A673 (cell line): ENCODE data around the gene TRAPPC2L. TPM values are rescaled to one million over a fixed set of nuclear protein-coding genes. Genes with fewer than 3 reads are reported as not detected.

Source experiments
- BruUV-seq: library from RNA; stranded (reverse); fragments of 400-500 nt; replicated peaks from 2 replicates; lab custom pipeline; 2021; lab: Mats Ljungman, UMichigan
- CTCF ChIA-PET: fragments of 300-600 bp; sonication (Branson Sonifier 250); formaldehyde crosslinking; loops from one replicate; lab custom pipeline; 2022; ENCODE audit warnings: antibody characterized with exemption; lab: Charles Lee
- POLR2A ChIA-PET: fragments of 300-600 bp; sonication (Branson Sonifier 250); formaldehyde crosslinking; loops from one replicate; lab custom pipeline; 2022; ENCODE audit warnings: antibody characterized with exemption; ENCODE audit not compliant: low non-redundant PET; lab: Charles Lee
- DNase-seq: peaks from one replicate; pipeline ENCODE4 v3.0.0-alpha.2; 2015; ENCODE audit warnings: low spot score
- H3K27ac ChIP-seq: fragments of 200-600 bp; sonication (generic); 2 replicates; pipeline ENCODE4 v1.5.1; 2016; ENCODE audit warnings: mixed run types, low read depth, mild to moderate bottlenecking, mixed read lengths, antibody characterized with exemption, low read length; ENCODE audit not compliant: poor library complexity, severe bottlenecking
- H3K27me3 ChIP-seq: fragments of 200-600 bp; sonication (generic); replicated peaks from 2 replicates; pipeline ENCODE4 v1.6.1; 2017; ENCODE audit warnings: mixed run types, low read depth, mild to moderate bottlenecking, mixed read lengths, antibody characterized with exemption, low read length; ENCODE audit not compliant: insufficient read depth, poor library complexity
- H3K36me3 ChIP-seq: fragments of 200-600 bp; sonication (generic); 2 replicates; pipeline ENCODE4 v1.6.1; 2016; ENCODE audit warnings: mixed run types, mild to moderate bottlenecking, mixed read lengths, antibody characterized with exemption, low read length; ENCODE audit not compliant: insufficient read depth, poor library complexity, severe bottlenecking
- H3K4me1 ChIP-seq: fragments of 200-600 bp; sonication (generic); 2 replicates; pipeline ENCODE4 v1.6.1; 2017; ENCODE audit warnings: mixed run types, mild to moderate bottlenecking, mixed read lengths, antibody characterized with exemption, low read length; ENCODE audit not compliant: insufficient read depth, poor library complexity, severe bottlenecking
- H3K4me3 ChIP-seq: fragments of 200-600 bp; sonication (generic); 2 replicates; pipeline ENCODE4 v1.5.1; 2016; ENCODE audit warnings: low read depth, mixed run types, mild to moderate bottlenecking, mixed read lengths, low read length; ENCODE audit not compliant: poor library complexity, severe bottlenecking
- H3K9me3 ChIP-seq: fragments of 200-600 bp; sonication (generic); 2 replicates; pipeline ENCODE4 v1.6.1; 2016; ENCODE audit warnings: mixed run types, low read depth, mild to moderate bottlenecking, mixed read lengths, antibody characterized with exemption, low read length; ENCODE audit not compliant: poor library complexity, severe bottlenecking
- CTCF ChIP-seq: fragments of 300-800, 200-600 bp; sonication (generic); conservative IDR thresholded peaks from 2 replicates; pipeline ENCODE4 v1.5.1; 2017; ENCODE audit warnings: low read depth, mild to moderate bottlenecking, antibody characterized with exemption, low read length, moderate library complexity, mixed read lengths
- EZH2 ChIP-seq: fragments of 200-600 bp; sonication (generic); IDR thresholded peaks from 2 replicates; pipeline ENCODE4 v1.6.1; 2017; ENCODE audit warnings: borderline replicate concordance, low read depth, mild to moderate bottlenecking, mixed read lengths, antibody characterized with exemption, low read length; ENCODE audit not compliant: poor library complexity, severe bottlenecking
- intact Hi-C: fragments of 100-400 bp; cut with micrococcal nuclease; formaldehyde crosslinking; loops from one replicate; pipeline ENCODE4 v1.10.0; 2022; ENCODE audit not compliant: unreplicated experiment
- total RNA-seq: library from RNA; stranded (reverse); gene quantifications from 2 replicates; pipeline ENCODE4 v1.2.3, GENCODE V29; 2021

TRAPPC2L gene
- total RNA-seq, 1 experiment from 2014 or later: 98.6 TPM

GRCh38 chr16:88834670-88835069 lies 22.3 kb upstream of the TRAPPC2L start:
- H3K36me3 ChIP-seq: peaks cover 3% of the 10 kb centered on the region
- intact Hi-C loops: no loop called here
- H3K27me3 ChIP-seq: no peaks in the 10 kb centered on the region
- no TSS peak for BruUV-seq
- DNase-seq: no peak
- POLR2A ChIA-PET: no interaction called here
- TF ChIP-seq CTCF: no peak
- TF ChIP-seq EZH2: no peak
- no peaks in the 10 kb centered on the region for H3K4me1 ChIP-seq
- no peak overlapping the region for H3K27ac ChIP-seq
- H3K9me3 ChIP-seq: no peaks in the 10 kb centered on the region
- H3K4me3 ChIP-seq: no peak overlapping the region
- CTCF ChIA-PET: no interaction called here

GRCh38 chr16:88835383-88835782 lies 21.5 kb upstream of the TRAPPC2L start:
- Histone ChIP-seq H3K27ac (no peak overlapping the region), H3K36me3 (peaks cover 3% of the 10 kb centered on the region), H3K4me3 (no peak overlapping the region), H3K27me3 (no peaks in the 10 kb centered on the region), H3K9me3 (no peaks in the 10 kb centered on the region), H3K4me1 (no peaks in the 10 kb centered on the region)
- DNase-seq: no peak
- POLR2A ChIA-PET: no interaction called here
- TF ChIP-seq CTCF: no peak
- TF ChIP-seq EZH2: no peak
- CTCF ChIA-PET: no interaction called here
- BruUV-seq: no TSS peak
- intact Hi-C loops: no loop called here

DNA sequence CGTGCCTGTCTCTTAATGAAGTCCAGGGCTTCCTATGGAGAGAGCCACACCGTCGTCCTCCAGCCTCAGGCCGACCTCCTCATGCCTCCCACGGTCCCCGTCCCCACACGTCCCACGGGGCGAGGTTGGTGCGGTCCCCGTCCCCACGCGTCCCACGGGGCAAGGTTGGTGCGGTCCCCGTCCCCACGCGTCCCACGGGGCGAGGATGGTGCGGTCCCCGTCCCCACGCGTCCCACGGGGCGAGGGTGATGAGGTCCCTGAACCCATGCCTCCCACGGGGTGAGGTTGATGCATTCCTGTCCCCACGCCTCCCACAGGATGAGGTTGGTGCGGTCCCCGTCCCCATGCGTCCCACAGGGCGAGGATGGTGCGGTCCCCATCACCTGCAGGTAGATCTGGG lies 21.1 kb upstream of the TRAPPC2L start:
- intact Hi-C loops: no loop called here
- H3K4me3 ChIP-seq: no peak overlapping the region

More for the DNA sequence above, 21.1 kb upstream of the TRAPPC2L start:
- Histone ChIP-seq H3K27me3 (no peaks in the 10 kb centered on the region), H3K4me1 (no peaks in the 10 kb centered on the region), H3K36me3 (peaks cover 3% of the 10 kb centered on the region), H3K9me3 (no peaks in the 10 kb centered on the region), H3K27ac (no peak overlapping the region)
- TF ChIP-seq EZH2: no peak
- TF ChIP-seq CTCF: no peak
- ChIA-PET CTCF (no interaction called here), POLR2A (no interaction called here)
- no TSS peak for BruUV-seq
- DNase-seq: no peak
